ENCODE data around the gene ORM1. TPM values are rescaled to one million over a fixed set of nuclear protein-coding genes. Genes with fewer than 3 reads are reported as not detected.

The ORM1 gene
- total and polyA plus RNA-seq, 2 of the 8 experiments (the other 6 are each of a cell fraction or from before 2014, with no cell fraction given) = 0.32 TPM; not detected in 1

DNA sequence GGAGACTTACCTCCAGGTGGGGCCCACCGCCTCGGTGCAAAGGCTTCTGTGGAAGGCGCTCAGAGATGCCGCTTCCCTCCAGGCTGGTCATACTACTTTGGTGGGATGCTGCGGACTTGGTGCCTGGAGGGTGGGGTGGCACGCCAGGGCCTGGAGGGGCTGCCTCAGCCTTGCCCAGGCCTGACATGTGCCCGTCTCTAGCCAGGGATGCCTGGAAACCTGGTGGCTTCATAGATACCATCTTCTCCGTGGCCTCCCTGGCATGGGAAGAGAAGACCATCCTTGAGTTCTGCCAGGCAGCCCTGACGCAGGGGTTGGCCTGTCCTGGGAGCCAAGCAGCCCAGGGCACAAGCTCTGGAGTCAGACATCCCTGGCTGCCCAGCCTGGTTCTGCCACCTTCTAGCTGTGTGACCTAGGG is 35.0 kb downstream of the ORM1 start:
- WGBS, 2 experiments (ENCODE audit: extremely low coverage in 1 of 2, insufficient coverage in 1 of 2, insufficient read length in 1 of 2, insufficient replicate concordance in 2 of 2, low coverage in 1 of 2, low lambda C conversion rate in 2 of 2, missing lambda C conversion rate in 1 of 2) = 77% methylated on average over 6 of the region's 9 CpGs; no CpG with 5 or more reads in 1 of the 2 experiments

More for the DNA sequence above, 35.0 kb downstream of the ORM1 start:
- no peak overlapping the region for H2BK20ac ChIP-seq (ENCODE audit: low read length)
- H3K27me3 ChIP-seq (replicated peaks in 1 of 4; ENCODE audit: control insufficient read depth in 3 of 4, extremely low read depth in 1 of 4, insufficient read depth in 3 of 4, low read length in 3 of 4) = no peaks in the 10 kb centered on the region
- H3K4ac ChIP-seq (replicated peaks; ENCODE audit: insufficient read length, low read depth, low read length) = no peak overlapping the region
- H3K36me3 ChIP-seq (ENCODE audit: control insufficient read depth in 2 of 4, insufficient read depth in 4 of 4, low read length in 3 of 4) = peaks cover 13 to 67% (median 45%) of the 10 kb centered on the region in 4 experiments
- H4K20me1 ChIP-seq (replicated peaks in 1 of 2; ENCODE audit: control insufficient read depth in 1 of 2, insufficient read depth in 2 of 2, low read length in 2 of 2) = peaks cover 0 to 5% of the 10 kb centered on the region in 2 experiments
- H3K9me3 ChIP-seq (ENCODE audit: insufficient read depth in 2 of 2, low read depth in 1 of 2, low read length in 1 of 2) = no peaks in the 10 kb centered on the region
- H3K18ac ChIP-seq (ENCODE audit: extremely low read depth, low read length) = no peak overlapping the region
- no peak overlapping the region for H4K91ac ChIP-seq (replicated peaks; ENCODE audit: insufficient read length, low read length)
- FAIRE-seq (no peak), DNase-seq (ENCODE audit: low read depth in 1 of 2, low spot score in 2 of 2) (no peak)
- no peak overlapping the region for H2BK5ac ChIP-seq (ENCODE audit: low read depth, low read length)
- H4K8ac ChIP-seq (ENCODE audit: extremely low read depth, insufficient read depth, low read length) = no peak overlapping the region
- ChIA-PET POLR2A (ENCODE audit: partially characterized antibody) (interaction anchor here (1.1 kb wide), 1 partner anchor 30 kb away, joined by 3 read pairs; no protein-coding TSS in a partner anchor), CTCF (ENCODE audit: partially characterized antibody) (no interaction called here)
- no peaks in the 10 kb centered on the region for H3K79me1 ChIP-seq (ENCODE audit: low read depth, low read length)
- no peak overlapping the region for H3K56ac ChIP-seq (replicated peaks; ENCODE audit: insufficient read length, low read depth, low read length)
- TF ChIP-seq ATF2 (IDR thresholded peaks at IDR 0.05; ENCODE audit: low read length) = no peak
- no peak for TF ChIP-seq POLR2A (IDR thresholded peaks at IDR 0.05; ENCODE audit: control extremely low read depth in 1 of 2, low read depth in 2 of 2, low read length in 2 of 2)
- no peak for TF ChIP-seq NANOG (IDR thresholded peaks at IDR 0.05; ENCODE audit: insufficient read depth, low read depth, low read length, poor library complexity, severe bottlenecking)
- TF ChIP-seq EGR1 (IDR thresholded peaks at IDR 0.05; ENCODE audit: borderline replicate concordance, low read depth, low read length) = no peak
- no peak for TF ChIP-seq RXRA (IDR thresholded peaks at IDR 0.05; ENCODE audit: insufficient read depth, low read depth, low read length)
- no peak for TF ChIP-seq JUN (IDR thresholded peaks at IDR 0.05; ENCODE audit: low read depth, low read length)
- no peak overlapping the region for H2AK5ac ChIP-seq (ENCODE audit: low read depth, low read length)
- no peak overlapping the region for H2AFZ ChIP-seq (ENCODE audit: low read length)
- no peak overlapping the region for H3K9ac ChIP-seq (replicated peaks in 1 of 4; ENCODE audit: extremely low read depth in 1 of 4, low read depth in 3 of 4, low read length in 3 of 4)
- no peak overlapping the region for H3K23ac ChIP-seq (ENCODE audit: insufficient read length)
- H2BK12ac ChIP-seq (ENCODE audit: low read depth, low read length) = no peak overlapping the region
- no peaks in the 10 kb centered on the region for H3K23me2 ChIP-seq (ENCODE audit: low read depth, low read length)
- no peak overlapping the region for H3K4me2 ChIP-seq (ENCODE audit: insufficient read depth in 1 of 2, low read depth in 2 of 2, low read length in 2 of 2)
- no peak overlapping the region for H2BK120ac ChIP-seq (replicated peaks; ENCODE audit: low read depth, low read length)
- no peak overlapping the region for H3K4me3 ChIP-seq (ENCODE audit: extremely low read depth in 1 of 4, insufficient read depth in 2 of 4, low read depth in 3 of 4, low read length in 4 of 4)
- no peak overlapping the region for H4K5ac ChIP-seq (ENCODE audit: insufficient read length, low read depth, low read length)
- no peak overlapping the region for H3K27ac ChIP-seq (ENCODE audit: low read depth, low read length)
- H2BK15ac ChIP-seq (ENCODE audit: low read length) = no peak overlapping the region
- H3K4me1 ChIP-seq (replicated peaks in 1 of 4; ENCODE audit: control insufficient read depth in 3 of 4, insufficient read depth in 4 of 4, low read length in 3 of 4) = no peaks in the 10 kb centered on the region
- H3K79me2 ChIP-seq (ENCODE audit: control insufficient read depth in 1 of 2, insufficient read depth in 2 of 2, low read length in 2 of 2) = no peaks in the 10 kb centered on the region
- no peak overlapping the region for H3K14ac ChIP-seq (ENCODE audit: insufficient read length)

All from H1 (cell line).